Subcutaneous adipose tissue (tissue), 4 donors: ENCODE data around the gene THEM5. TPM values are rescaled to one million over a fixed set of nuclear protein-coding genes. Genes with fewer than 3 reads are reported as not detected.

Experiments used
- total RNA-seq, 4 donors: library from RNA; depleted of rRNA; stranded (reverse); fragments of >200 nt; gene quantifications; one replicate each; pipeline ENCODE4 v1.1.0, GENCODE V29; 2016
- TF ChIP-seq, protein P1 (sequence below): fragments of 450-650 bp; IDR thresholded peaks from one replicate; pipeline ENCODE4 v1.5.1; 2016; ENCODE audit warnings: low read depth, mild to moderate bottlenecking, control low read depth, antibody characterized with exemption, moderate library complexity

Gene THEM5
- total RNA-seq, 4 donors from 2014 or later, result not detected

- TF ChIP-seq, protein P1, sequence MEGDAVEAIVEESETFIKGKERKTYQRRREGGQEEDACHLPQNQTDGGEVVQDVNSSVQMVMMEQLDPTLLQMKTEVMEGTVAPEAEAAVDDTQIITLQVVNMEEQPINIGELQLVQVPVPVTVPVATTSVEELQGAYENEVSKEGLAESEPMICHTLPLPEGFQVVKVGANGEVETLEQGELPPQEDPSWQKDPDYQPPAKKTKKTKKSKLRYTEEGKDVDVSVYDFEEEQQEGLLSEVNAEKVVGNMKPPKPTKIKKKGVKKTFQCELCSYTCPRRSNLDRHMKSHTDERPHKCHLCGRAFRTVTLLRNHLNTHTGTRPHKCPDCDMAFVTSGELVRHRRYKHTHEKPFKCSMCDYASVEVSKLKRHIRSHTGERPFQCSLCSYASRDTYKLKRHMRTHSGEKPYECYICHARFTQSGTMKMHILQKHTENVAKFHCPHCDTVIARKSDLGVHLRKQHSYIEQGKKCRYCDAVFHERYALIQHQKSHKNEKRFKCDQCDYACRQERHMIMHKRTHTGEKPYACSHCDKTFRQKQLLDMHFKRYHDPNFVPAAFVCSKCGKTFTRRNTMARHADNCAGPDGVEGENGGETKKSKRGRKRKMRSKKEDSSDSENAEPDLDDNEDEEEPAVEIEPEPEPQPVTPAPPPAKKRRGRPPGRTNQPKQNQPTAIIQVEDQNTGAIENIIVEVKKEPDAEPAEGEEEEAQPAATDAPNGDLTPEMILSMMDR, result no peak
Observed at GRCh38 chr1:151813271-151813977, 40.1 kb downstream of the THEM5 start.

DNA sequence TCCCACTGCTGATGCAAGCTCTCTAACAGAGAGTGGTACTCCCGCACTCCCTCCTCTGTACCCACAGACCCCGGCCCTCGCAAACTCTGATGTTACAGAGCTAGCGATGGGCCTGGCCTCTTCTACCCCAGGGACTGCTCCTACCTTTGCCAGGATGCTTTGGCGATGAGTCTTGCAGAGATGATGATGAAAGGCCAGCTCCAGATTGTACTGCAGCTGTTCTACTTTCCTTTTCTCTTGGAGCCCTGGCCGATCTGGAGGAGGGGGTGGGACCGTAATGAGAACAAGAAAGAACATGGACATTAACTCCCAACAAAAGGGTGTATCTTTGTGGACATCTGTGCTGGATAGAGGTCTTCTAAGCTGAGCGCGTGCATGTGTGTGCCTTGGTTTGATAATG is 42.3 kb downstream of the THEM5 start:
- TF ChIP-seq, protein P1, result no peak

- TF ChIP-seq, protein P1, result no peak
Observed at GRCh38 chr1:151809985-151810556, 43.4 kb downstream of the THEM5 start.

DNA sequence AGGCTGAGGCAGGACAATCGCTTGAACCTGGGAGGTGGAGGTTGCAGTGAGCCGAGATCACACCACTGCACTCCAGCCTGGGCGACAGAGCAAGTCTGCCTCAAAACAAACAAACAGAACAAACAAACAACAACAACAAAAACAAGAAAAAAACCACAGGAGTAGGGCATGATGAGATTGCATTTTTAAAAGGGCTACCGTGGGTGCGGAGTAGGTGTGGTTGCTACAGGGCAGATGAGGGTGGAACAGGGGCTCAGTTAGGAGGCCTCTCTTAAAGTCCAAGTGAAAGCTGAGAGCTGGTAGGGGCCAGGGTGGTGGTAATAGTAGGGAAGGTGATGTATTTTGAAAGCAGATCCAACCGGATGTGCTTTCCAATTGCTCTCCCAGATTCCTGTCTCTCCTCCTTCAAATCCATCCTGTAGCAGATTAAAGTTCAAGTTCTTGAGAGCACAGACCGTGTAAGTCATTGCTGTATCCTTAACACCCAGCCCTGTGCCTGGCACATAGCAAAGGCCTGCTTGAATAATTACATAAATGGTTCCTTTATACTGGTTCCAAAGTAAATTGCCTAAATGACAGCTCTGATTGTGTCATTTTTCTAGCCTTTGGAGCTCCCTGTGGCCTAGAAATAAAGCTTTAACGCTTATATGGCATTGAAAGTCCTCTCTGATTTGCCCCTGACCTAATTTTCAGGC is 44.1 kb downstream of the THEM5 start:
- TF ChIP-seq, protein P1, result no peak

DNA sequence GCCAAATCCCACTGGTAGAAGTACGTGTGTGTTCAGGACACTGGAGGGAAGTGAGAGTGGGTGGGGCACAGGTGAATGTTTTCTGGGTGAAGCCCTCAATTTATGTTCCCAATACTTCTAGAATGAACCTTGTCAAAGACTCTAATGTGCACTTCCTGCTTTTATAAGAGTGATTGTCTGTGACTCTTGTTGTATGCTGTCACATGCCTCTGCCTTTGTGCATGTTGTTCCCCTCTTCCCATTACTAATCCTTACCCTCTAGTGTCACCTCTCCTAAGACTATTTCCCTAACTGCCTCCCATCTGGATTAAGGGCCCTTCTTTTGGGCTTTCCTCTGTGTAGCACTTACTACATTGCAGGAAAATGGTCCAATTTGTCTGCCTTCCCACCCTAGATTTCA is 45.7 kb downstream of the THEM5 start:
- TF ChIP-seq, protein P1, result no peak

- TF ChIP-seq, protein P1, result no peak
Observed at GRCh38 chr1:151807131-151807530, 46.4 kb downstream of the THEM5 start.

DNA sequence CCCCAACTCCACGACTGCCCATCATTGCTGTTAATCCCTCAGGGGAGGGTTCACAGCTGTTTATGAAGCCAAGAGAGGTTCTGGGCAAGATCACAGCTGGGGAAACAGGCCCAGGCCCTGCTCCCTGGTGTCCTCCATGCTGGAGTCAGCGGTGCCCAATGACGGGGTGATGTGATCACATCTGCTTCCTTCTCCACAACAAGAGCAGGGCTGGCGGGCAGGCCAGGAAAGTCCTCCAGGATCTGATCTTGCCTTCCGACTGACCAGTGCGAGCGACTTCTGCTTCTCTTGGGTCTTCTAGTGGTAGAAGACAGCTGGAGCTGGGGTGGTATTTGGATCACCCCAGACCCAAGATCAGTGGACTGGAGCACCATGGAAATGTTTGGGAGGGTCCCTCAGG is 47.3 kb downstream of the THEM5 start:
- TF ChIP-seq, protein P1, result no peak
